ENCODE data around the gene SLC1A6. TPM values are rescaled to one million over a fixed set of nuclear protein-coding genes. Genes with fewer than 3 reads are reported as not detected.

SLC1A6 gene
- total RNA-seq, 1 donor from 2014 or later, result not detected

Other genes starting within 250 kb of the SLC1A6 start
- gene ADGRE2, start 201.3 kb downstream of the SLC1A6 start, total RNA-seq, result 0.54 TPM
- gene OR7A5, start 144.7 kb downstream of the SLC1A6 start, total RNA-seq, result not detected
- gene OR7C1, start 144.7 kb downstream of the SLC1A6 start, total RNA-seq, result not detected
- not detected for gene OR7A10, start 130.9 kb downstream of the SLC1A6 start, total RNA-seq
- gene OR7A17, start 93.7 kb downstream of the SLC1A6 start, total RNA-seq, result not detected
- gene OR7C2, start 38.4 kb downstream of the SLC1A6 start, total RNA-seq, result not detected
- not detected for gene CASP14, start 69.6 kb upstream of the SLC1A6 start, total RNA-seq
- not detected for gene OR1I1, start 102.3 kb upstream of the SLC1A6 start, total RNA-seq
- 15.9 TPM for gene SYDE1, start 127.5 kb upstream of the SLC1A6 start, total RNA-seq
- gene NOTCH3, start 221.1 kb upstream of the SLC1A6 start, total RNA-seq, result 25.0 TPM

Data from Right ventricle myocardium superior (tissue), 1 donor.